Measurements from ENCODE around the gene FRMPD3.
"Not testable (repeated sequence)": the region's sequence is repeated elsewhere in the genome, so short reads cannot be mapped to it uniquely, and the experiment has no call there.

The FRMPD3 gene

DNA sequence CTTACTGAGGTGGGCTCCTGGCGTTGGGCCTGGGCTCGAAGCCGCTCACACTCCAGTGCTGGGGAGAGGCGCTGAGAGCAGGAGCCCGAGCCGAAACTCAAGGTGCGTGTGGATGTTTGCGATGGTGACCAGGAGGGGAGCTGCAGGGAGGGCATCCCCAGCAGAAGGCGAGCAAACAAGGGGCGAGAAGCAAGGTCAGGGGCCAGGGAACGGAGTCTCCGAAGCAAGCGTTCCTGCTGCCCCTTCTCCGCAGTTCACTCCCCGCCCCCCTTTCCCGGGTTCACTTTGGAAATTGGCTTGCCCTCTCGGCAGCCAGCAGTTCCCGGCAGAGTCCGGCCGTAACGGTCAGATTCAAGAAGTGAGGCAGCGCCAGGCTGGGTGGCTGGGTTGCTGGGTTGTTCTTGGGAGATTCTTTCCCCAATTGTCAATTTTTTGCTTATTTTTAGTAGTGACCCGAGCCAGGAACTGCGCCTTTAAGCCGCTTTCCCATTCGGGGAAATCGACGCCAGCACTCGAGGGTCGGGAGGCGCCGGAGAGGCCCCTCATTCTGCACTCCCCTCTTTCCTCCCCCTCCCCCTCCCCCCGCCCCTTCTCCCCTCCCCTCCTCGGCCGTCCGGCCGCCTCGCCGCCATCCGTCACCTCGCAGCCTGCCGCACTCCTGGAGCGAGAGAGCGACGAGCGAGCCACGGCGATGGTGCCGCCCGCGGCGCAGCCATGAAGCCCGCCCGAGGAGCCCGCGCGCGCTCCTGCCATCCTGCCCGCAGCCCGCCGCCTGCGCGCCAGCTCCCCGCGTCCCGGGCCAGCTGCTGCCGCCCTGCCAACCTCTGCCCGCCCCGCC, at the start of gene FRMPD3:
Gene FRMPD3, plus strand, starts transcription at position 655 of the 838 bp plus-strand sequence. CDS start 76,937 bp downstream, outside the sequence.
- peak in 1 of 2 experiments; percentile 12 for DNase-seq

DNA sequence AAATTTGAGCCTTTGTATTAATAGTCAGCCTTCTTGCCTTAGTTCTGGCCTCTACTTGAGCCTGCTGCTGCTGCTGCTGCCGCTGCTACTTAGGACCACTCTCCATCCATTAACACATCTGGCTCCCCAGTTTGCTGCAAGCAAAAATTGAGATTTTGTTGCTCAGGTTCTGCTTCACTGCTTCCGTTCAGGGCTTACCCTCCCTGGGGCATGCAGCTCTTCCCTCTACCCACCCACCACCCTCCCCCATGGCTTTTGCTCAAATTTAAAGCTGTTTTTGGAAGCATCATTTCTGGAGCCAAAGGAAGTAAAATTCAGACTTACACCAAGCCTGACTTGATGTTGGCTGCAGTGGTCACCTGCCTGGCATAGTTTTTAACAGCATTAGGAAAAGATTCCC, 28.9 kb upstream of the FRMPD3 start:
- DNase-seq = no peak

- no peak for DNase-seq
These were observed 28.1 kb upstream of the FRMPD3 start for GRCh38 chrX:107421337-107421861.

GRCh38 chrX:107429090-107429489, 20.4 kb upstream of the FRMPD3 start:
- peak in 1 of 2 experiments; percentile 18 for DNase-seq

DNA sequence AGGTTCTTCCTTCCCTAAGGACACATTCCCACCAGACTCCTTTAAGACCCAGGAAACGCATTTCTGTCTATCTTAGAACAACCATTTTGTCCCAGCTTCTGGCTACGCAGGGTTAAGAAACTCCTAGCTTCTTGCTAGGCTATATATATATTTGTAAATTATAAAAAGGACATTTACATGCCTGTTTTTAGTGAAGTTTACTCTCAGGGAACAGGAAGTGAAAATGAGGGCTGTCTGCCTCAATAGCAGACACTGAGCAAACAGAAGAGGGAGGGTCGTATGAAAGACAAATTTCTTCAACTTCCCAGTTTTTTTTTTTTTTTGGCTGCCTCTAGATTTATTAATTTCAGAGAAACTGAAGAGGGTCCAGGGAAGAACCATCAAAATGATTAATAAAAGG, 9.3 kb upstream of the FRMPD3 start:
- no peak for DNase-seq

GRCh38 chrX:107440692-107441091, 8.8 kb upstream of the FRMPD3 start:
- DNase-seq = no peak

GRCh38 chrX:107442914-107443527, 6.4 kb upstream of the FRMPD3 start:
- DNase-seq = no peak

- DNase-seq = no peak
These were observed 4.3 kb upstream of the FRMPD3 start for GRCh38 chrX:107445146-107445545.

DNA sequence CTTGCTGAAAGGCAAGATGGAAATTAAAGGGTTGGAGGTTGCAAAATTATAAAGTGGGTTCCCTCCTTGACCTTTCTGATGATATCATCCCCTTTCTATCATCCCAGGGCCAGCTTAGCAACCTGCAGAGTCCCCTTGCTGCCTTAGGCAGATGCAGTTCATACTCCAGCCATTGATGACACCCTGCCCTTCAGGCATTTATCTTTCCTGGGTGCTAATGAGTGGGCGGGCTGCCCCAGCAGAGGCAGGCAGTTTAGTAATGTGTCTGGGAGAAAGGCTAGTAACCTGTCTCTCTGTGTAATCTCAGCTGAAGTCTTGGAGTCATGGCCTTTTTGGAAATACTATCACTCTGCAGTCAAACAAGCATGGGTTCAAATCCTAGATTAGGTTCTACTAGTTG, 3.8 kb upstream of the FRMPD3 start:
- DNase-seq = no peak

DNA sequence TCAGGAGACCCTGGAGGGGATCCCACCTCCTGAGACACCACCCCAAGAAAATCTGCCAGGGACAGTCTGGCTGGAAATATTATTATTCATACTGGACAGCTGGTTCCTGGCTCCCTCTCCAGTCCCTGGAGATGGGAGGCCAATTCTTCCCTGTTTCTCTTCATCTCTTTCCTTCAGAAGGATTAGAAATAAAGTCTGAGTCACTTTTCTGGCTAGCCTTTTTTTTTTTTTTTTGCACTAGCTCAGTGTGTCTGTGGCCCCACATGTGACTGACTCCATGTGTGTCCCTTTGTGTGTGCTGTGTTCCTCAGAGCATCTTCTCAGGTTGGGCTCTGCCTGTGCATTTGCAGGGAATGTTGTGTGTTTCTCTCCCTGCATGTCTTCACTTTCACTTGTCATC, 1.8 kb upstream of the FRMPD3 start:
- DNase-seq = no peak

- no peak for DNase-seq
These were observed 841 bp upstream of the FRMPD3 start for GRCh38 chrX:107448625-107448997.

DNA sequence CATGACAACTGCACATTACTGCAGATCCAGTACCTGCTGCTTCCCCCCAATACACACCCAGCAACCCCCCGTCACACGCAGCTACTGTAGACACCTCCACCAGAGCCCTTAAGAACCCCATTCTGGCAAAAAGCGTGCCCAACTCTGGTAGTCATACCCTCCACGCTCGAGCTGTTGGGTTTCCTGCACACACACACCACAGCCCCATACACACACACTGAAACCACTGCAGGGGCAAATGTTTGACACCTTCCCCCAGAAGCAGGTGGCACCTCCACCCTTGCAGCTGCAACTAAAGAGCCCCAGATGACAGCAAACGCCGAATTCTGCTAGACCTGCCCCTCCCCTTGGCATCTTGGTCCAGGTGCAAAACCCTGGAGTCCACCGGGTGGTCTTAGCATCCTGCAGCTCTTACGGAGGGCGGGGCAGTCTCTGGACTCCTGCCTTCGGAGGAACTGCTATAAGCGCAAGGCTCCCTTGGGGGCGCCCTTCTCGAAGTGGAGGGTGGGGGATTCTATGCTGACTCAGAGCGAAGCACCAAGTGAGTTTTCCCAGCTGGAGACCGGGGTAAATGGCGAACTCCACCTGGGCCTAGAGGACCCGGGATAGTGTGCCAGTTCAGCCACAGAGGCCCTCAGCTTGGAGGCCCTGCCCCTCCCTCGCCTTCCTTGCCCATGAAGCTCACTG, 1.5 kb downstream of the FRMPD3 start:
- DNase-seq = no peak

- DNase-seq = no peak
These were observed 2.3 kb downstream of the FRMPD3 start for GRCh38 chrX:107451731-107452130.

GRCh38 chrX:107452581-107452980, 3.1 kb downstream of the FRMPD3 start:
- no peak for DNase-seq

DNA sequence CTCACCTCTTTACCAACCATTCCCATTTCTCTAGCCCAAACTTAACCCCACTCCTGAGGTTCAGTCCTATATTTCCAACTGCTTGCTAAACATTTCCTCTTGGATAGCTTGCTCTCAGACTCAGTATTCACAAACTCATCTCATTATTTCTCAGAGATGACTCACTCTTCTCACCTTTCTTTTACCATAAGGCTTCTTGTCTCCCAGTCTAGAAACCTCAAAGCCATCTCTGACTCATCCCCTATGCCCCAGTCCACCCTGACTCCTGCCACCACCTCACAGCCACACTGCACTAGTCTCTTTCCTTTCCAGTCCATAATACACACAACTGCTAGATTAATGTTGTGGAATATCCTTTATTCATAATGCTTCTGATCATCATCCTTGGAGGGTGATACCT, 4.8 kb downstream of the FRMPD3 start:
- no peak for DNase-seq

GRCh38 chrX:107457289-107457688, 7.8 kb downstream of the FRMPD3 start:
- DNase-seq = no peak

- no peak for DNase-seq
These were observed 16.6 kb downstream of the FRMPD3 start for GRCh38 chrX:107465932-107466620.

- no peak for DNase-seq
These were observed 17.8 kb downstream of the FRMPD3 start for GRCh38 chrX:107467271-107467670.

GRCh38 chrX:107470198-107470597, 20.7 kb downstream of the FRMPD3 start:
- DNase-seq = no peak

GRCh38 chrX:107470971-107471370, 21.5 kb downstream of the FRMPD3 start:
- no peak for DNase-seq

DNA sequence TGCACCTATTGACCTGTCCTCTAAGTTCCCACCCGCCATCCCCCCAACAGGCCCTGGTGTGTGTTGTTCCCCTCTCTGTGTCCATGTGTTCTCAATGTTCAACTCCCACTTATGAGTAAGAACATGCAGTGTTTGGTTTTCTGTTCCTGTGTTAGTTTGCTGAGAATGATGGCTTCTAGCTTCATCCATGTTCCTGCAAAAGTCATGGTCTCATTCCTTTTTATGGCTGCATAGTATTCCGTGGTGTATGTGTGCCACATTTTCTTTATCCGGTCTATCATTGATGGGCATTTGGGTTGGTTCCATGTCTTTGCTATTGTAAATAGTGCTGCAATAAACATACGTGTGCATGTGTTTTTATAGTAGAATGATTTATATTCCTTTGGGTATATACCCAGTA, 22.0 kb downstream of the FRMPD3 start:
- DNase-seq = not testable (repeated sequence)

DNA sequence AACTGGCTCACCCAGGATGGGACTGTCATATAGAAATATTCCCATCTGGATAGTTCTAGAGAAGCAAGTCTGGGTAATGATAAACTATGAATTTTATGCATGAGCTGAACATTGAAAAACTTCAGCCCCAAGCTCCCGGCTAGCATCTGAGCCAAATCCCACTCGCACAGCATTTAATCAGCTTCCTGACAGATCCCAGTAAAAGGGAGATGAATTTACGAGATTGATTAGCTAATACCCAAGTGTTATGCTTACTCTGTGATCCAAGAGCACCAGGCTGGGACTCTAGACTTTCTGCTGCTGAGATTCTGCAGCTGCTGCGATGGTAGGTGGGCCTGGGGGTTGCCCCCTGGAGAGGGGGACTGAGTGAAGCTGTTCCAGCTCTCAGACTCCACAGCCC, 28.0 kb downstream of the FRMPD3 start:
- DNase-seq = no peak

DNA sequence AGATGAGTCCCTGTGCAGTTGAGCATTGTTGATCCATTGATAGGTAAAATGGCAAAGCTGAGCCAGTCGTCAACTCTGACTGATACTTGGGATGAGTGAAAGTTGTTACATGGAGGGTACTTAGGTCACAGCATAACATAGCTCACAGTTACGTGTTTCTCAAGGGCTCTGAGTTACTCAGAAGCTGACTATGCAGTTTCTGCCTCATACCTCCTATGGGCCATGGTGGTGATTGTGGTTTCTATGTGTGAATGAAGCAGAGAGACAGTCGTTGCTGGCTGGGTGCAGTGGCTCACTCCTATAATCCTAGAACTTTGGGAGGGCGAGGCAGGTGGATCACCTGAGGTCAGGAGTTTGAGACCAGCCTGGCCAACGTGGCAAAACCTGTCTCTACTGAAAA, 30.8 kb downstream of the FRMPD3 start:
- no peak for DNase-seq
